H1 (cell line): ENCODE measurements around the gene DARS1.

ENCODE experiments used
- ATF2 ChIP-seq: IDR thresholded peaks from 2 replicates; pipeline ENCODE4 v1.6.1; 2012; ENCODE audit warnings: low read length, inconsistent platforms
- BRCA1 ChIP-seq: IDR thresholded peaks from 2 replicates; pipeline ENCODE4 v1.6.1; 2012; ENCODE audit warnings: low read depth, low read length, improper control_type of control experiment
- CEBPB ChIP-seq: IDR thresholded peaks from 2 replicates; pipeline ENCODE4 v1.6.1; 2012; ENCODE audit warnings: low read depth, low read length
- EZH2 ChIP-seq: fragments of 200-600 bp; sonication (generic); IDR thresholded peaks from 2 replicates; pipeline ENCODE4 v1.7.1; 2012; ENCODE audit warnings: low read depth, mild to moderate bottlenecking, moderate library complexity, low read length, inconsistent platforms; ENCODE audit not compliant: severe bottlenecking
- POLR2A ChIP-seq, 2 experiments: IDR thresholded peaks; 1 replicate in 1 of 2; 2 replicates in 1 of 2; pipeline ENCODE4 v1.6.1; 2011; ENCODE audit warnings: low read depth in 2 of 2, low read length in 2 of 2, mild to moderate bottlenecking in 2 of 2; ENCODE audit errors: control extremely low read depth in 1 of 2
- POLR2AphosphoS5 ChIP-seq: IDR thresholded peaks from 2 replicates; pipeline ENCODE4 v1.6.1; 2011; ENCODE audit warnings: low read depth, low read length
- SIN3A ChIP-seq, 2 experiments: IDR thresholded peaks in 1 of 2; conservative IDR thresholded peaks in 1 of 2; 2 replicates each; pipeline ENCODE4 v1.6.1; 2011 to 2012; ENCODE audit warnings: low read length in 2 of 2, improper control_type of control experiment in 1 of 2, low read depth in 1 of 2, mild to moderate bottlenecking in 1 of 2
- TF ChIP-seq, protein P1 (sequence below), 3 experiments: IDR thresholded peaks; 1 replicate in 2 of 3; 2 replicates in 1 of 3; pipeline versions ENCODE4 v1.5.1 to v1.6.1; 2011; ENCODE audit warnings: low read length in 3 of 3, mild to moderate bottlenecking in 3 of 3, inconsistent platforms in 2 of 3, low read depth in 1 of 3, moderate library complexity in 1 of 3; ENCODE audit not compliant: insufficient read depth in 1 of 3; ENCODE audit errors: control extremely low read depth in 1 of 3

DNA sequence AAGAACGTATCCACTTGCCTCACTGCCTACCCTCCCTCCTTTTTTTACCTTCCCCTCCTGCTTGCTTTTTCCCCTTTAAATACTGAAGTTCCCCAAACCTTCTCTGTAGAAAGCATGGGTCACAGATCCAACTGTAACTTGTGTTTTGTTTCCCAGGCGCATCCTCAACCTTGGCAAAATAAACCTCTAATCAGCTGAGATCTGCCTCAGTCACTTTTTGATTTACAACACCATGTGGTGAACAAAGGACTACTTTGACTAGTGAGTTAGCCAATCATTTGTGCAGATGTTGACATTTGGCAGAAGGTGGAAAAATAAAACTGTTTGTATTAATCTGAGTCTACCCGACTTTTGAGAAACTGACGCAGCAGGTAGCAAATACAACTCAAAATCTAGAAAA lies 85.9 kb downstream of the DARS1 start:
- TF ChIP-seq POLR2A (IDR thresholded peaks at IDR 0.05; ENCODE audit: control extremely low read depth in 1 of 2, low read depth in 2 of 2, low read length in 2 of 2): no peak
- TF ChIP-seq, protein P1, sequence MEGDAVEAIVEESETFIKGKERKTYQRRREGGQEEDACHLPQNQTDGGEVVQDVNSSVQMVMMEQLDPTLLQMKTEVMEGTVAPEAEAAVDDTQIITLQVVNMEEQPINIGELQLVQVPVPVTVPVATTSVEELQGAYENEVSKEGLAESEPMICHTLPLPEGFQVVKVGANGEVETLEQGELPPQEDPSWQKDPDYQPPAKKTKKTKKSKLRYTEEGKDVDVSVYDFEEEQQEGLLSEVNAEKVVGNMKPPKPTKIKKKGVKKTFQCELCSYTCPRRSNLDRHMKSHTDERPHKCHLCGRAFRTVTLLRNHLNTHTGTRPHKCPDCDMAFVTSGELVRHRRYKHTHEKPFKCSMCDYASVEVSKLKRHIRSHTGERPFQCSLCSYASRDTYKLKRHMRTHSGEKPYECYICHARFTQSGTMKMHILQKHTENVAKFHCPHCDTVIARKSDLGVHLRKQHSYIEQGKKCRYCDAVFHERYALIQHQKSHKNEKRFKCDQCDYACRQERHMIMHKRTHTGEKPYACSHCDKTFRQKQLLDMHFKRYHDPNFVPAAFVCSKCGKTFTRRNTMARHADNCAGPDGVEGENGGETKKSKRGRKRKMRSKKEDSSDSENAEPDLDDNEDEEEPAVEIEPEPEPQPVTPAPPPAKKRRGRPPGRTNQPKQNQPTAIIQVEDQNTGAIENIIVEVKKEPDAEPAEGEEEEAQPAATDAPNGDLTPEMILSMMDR (IDR thresholded peaks at IDR 0.05; ENCODE audit: control extremely low read depth in 1 of 3, insufficient read depth in 1 of 3, low read depth in 1 of 3, low read length in 3 of 3): no peak
- no peak for TF ChIP-seq ATF2
- no peak for TF ChIP-seq CEBPB
- TF ChIP-seq SIN3A (conservative IDR thresholded peaks at IDR 0.05 in 1 of 2, IDR thresholded peaks at IDR 0.05 in 1 of 2; ENCODE audit: low read depth in 1 of 2, low read length in 2 of 2): no peak
- TF ChIP-seq BRCA1: no peak
- TF ChIP-seq POLR2AphosphoS5: no peak
- TF ChIP-seq EZH2: no peak
